ENCODE measurements around the gene CCDC57. TPM values are rescaled to one million over a fixed set of nuclear protein-coding genes. Genes with fewer than 3 reads are reported as not detected.
A peak's percentile ranks its signal among the peaks of the same experiment; 100 is the strongest.

The CCDC57 gene
- total RNA-seq, 1 donor from 2014 or later = 56.6 TPM

- POLR2A ChIA-PET = interaction anchor here (0.5 to 4.0 kb wide), 13 partner anchors 9 to 721 kb away, joined by 3 to 60 read pairs (median 4); partner anchors contain the start of genes CCDC57, CENPX, CSNK1D and DCXR
- H3K36me3 Mint-ChIP-seq (ENCODE audit: low read depth) = no peaks in the 10 kb centered on the region
Measured at GRCh38 chr17:82228278-82228841, 15.7 kb upstream of the CCDC57 start.

GRCh38 chr17:82227629-82228277 is 15.1 kb upstream of the CCDC57 start:
- no peaks in the 10 kb centered on the region for H3K36me3 Mint-ChIP-seq (ENCODE audit: low read depth)
- peaks cover 17% of the 10 kb centered on the region for H3K4me1 Mint-ChIP-seq
- no peaks in the 10 kb centered on the region for H3K27me3 Mint-ChIP-seq
- POLR2A ChIA-PET = interaction anchor here (0.8 to 4.0 kb wide), 6 partner anchors 10 to 207 kb away, joined by 4 to 60 read pairs (median 12); partner anchors contain the start of genes CCDC57 and CSNK1D
- CTCF ChIA-PET = interaction anchor here (1.5 kb wide), 1 partner anchor 22 kb away, joined by 3 read pairs; no protein-coding TSS in a partner anchor
- intact Hi-C loops (cut with micrococcal nuclease) = loop anchor here (1.0 to 5.0 kb wide), 4 partner anchors 11 to 190 kb away; partner anchors contain the start of genes CCDC57 and DCXR
- H3K9me3 Mint-ChIP-seq = no peaks in the 10 kb centered on the region
- TF ChIP-seq CTCF (IDR thresholded peaks at IDR 0.05) = no peak
- ATAC-seq (ENCODE audit: low read depth) (no peak), DNase-seq (no peak)
- H3K4me3 Mint-ChIP-seq = peak overlapping the region; percentile 87
- peak overlapping the region; percentile 82 for H3K27ac Mint-ChIP-seq

More at GRCh38 chr17:82228278-82228841, 15.7 kb upstream of the CCDC57 start:
- H3K9me3 Mint-ChIP-seq = no peaks in the 10 kb centered on the region
- no peak for TF ChIP-seq CTCF (IDR thresholded peaks at IDR 0.05)
- peak; percentile 69 for DNase-seq
- intact Hi-C loops (cut with micrococcal nuclease) = loop anchor here (1.0 to 5.0 kb wide), 4 partner anchors 12 to 191 kb away; partner anchors contain the start of genes CCDC57 and DCXR
- H3K4me1 Mint-ChIP-seq = peaks cover 23% of the 10 kb centered on the region
- H3K4me3 Mint-ChIP-seq = peak overlapping the region; percentile 87
- H3K27ac Mint-ChIP-seq = peak overlapping the region; percentile 82
- ATAC-seq (ENCODE audit: low read depth) = peak; percentile 59
- H3K27me3 Mint-ChIP-seq = no peaks in the 10 kb centered on the region
- CTCF ChIA-PET = interaction anchor here (2.0 kb wide), 1 partner anchor 22 kb away, joined by 8 read pairs; no protein-coding TSS in a partner anchor

GRCh38 chr17:82226809-82227628 is 14.4 kb upstream of the CCDC57 start:
- ChIA-PET CTCF (interaction anchor here (1.5 kb wide), 1 partner anchor 21 kb away, joined by 3 read pairs; no protein-coding TSS in a partner anchor), POLR2A (no interaction called here)
- Mint-ChIP-seq H3K4me1 (peaks cover 12% of the 10 kb centered on the region), H3K27me3 (no peaks in the 10 kb centered on the region), H3K36me3 (ENCODE audit: low read depth) (no peaks in the 10 kb centered on the region), H3K4me3 (peak overlapping the region; percentile 15), H3K9me3 (no peaks in the 10 kb centered on the region), H3K27ac (no peak overlapping the region)
- ATAC-seq (ENCODE audit: low read depth) (no peak), DNase-seq (no peak)
- intact Hi-C loops (cut with micrococcal nuclease) = loop anchor here (5.0 kb wide), 1 partner anchor 190 kb away; the partner anchor contains the start of gene DCXR
- no peak for TF ChIP-seq CTCF (IDR thresholded peaks at IDR 0.05)

GRCh38 chr17:82226146-82226808 is 13.6 kb upstream of the CCDC57 start:
- Mint-ChIP-seq H3K4me3 (no peak overlapping the region), H3K27me3 (no peaks in the 10 kb centered on the region), H3K4me1 (peaks cover 12% of the 10 kb centered on the region), H3K36me3 (ENCODE audit: low read depth) (no peaks in the 10 kb centered on the region), H3K9me3 (no peaks in the 10 kb centered on the region), H3K27ac (no peak overlapping the region)
- DNase-seq (no peak), ATAC-seq (ENCODE audit: low read depth) (no peak)
- POLR2A ChIA-PET = interaction anchor here (0.6 kb wide), 1 partner anchor 112 kb away, joined by 4 read pairs; no protein-coding TSS in a partner anchor
- TF ChIP-seq CTCF (IDR thresholded peaks at IDR 0.05) = no peak
- CTCF ChIA-PET = interaction anchor here (1.5 kb wide), 1 partner anchor 20 kb away, joined by 3 read pairs; no protein-coding TSS in a partner anchor
- intact Hi-C loops (cut with micrococcal nuclease) = loop anchor here (5.0 kb wide), 1 partner anchor 189 kb away; the partner anchor contains the start of gene DCXR

Measured in activated B cell treated with CpG ODN at 0.5 μM for 24 hours (primary cell).